Tibial artery (tissue), 4 donors: ENCODE results near the gene PAX2.

Experiments used
- DNase-seq, 2 donors: peaks; one replicate each; pipeline ENCODE4 v3.0.0-alpha.2; 2019
- H3K27ac ChIP-seq, 2 donors: fragments of 200-600 bp; sonication (generic) in 1 of 2; 1 replicate in 1 of 2; 2 replicates in 1 of 2; pipeline ENCODE4 v1.5.1; 2018 to 2019; ENCODE audit warnings: mild to moderate bottlenecking in 1 of 2
- H3K27me3 ChIP-seq, 2 donors: fragments of 200-600 bp; sonication (generic) in 1 of 2; one replicate each; pipeline versions ENCODE4 v1.5.1 to v1.6.0; 2016 to 2019
- H3K36me3 ChIP-seq, 3 donors: fragments of 200-600 bp; sonication (generic) in 2 of 3; one replicate each; pipeline ENCODE4 v1.5.1; 2016 to 2019; ENCODE audit warnings: mild to moderate bottlenecking in 2 of 3
- H3K4me1 ChIP-seq, 4 donors: fragments of 200-600 bp; sonication (generic) in 2 of 4; 1 replicate in 3 of 4; 2 replicates in 1 of 4; pipeline ENCODE4 v1.5.1; 2016 to 2019
- H3K4me3 ChIP-seq, 2 donors: fragments of 200-600 bp; sonication (generic) in 1 of 2; 1 replicate in 1 of 2; 2 replicates in 1 of 2; pipeline ENCODE4 v1.5.1; 2018 to 2019; ENCODE audit warnings: mild to moderate bottlenecking in 2 of 2
- H3K9me3 ChIP-seq, 3 donors: fragments of 200-600 bp; sonication (generic) in 1 of 3; one replicate each; pipeline ENCODE4 v1.5.1; 2016 to 2019
- intact Hi-C: fragments of 100-400 bp; cut with DNase I; formaldehyde crosslinking; loops from one replicate; pipeline ENCODE4 v1.15.0; 2023; ENCODE audit warnings: low total_unique reads
- TF ChIP-seq, protein P1 (sequence below), 2 experiments: fragments of 200-600 bp in 1 of 2; fragments of 450-650 bp in 1 of 2; IDR thresholded peaks; one replicate each; pipeline ENCODE4 v1.5.1; 2017 to 2019; ENCODE audit warnings: antibody characterized with exemption in 2 of 2, mild to moderate bottlenecking in 1 of 2, moderate library complexity in 1 of 2

PAX2 gene

DNA sequence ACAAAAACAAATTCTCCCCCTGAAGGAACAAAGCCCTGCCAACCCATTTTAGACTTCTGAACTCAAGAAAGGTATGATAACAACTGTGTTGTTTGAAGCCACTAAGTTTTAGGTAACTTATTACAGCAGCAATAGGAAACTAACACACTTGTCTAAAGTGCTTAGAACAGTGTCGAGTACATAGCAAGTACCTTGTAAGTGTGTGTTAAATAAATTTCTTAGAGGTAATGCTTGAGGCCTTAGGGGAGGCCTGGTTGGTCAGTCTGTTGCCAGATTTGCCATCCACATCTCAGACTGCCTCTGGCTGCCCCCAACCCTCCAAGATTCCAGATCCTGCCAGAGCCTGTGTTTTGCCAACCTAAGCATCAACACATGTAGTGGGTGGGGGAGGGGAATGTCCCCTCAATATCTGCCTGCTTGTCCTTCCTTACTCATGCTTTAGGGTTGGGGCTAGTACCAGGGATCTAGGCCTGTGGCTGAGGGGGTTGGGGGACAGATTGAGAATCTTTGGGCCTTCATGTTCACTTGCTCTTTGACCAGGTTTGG is 27.1 kb upstream of the PAX2 start:
- no peak overlapping the region for H3K27ac ChIP-seq
- peaks cover 0 to 79% of the 10 kb centered on the region in 2 donors for H3K27me3 ChIP-seq
- no peak overlapping the region for H3K4me3 ChIP-seq
- TF ChIP-seq, protein P1, sequence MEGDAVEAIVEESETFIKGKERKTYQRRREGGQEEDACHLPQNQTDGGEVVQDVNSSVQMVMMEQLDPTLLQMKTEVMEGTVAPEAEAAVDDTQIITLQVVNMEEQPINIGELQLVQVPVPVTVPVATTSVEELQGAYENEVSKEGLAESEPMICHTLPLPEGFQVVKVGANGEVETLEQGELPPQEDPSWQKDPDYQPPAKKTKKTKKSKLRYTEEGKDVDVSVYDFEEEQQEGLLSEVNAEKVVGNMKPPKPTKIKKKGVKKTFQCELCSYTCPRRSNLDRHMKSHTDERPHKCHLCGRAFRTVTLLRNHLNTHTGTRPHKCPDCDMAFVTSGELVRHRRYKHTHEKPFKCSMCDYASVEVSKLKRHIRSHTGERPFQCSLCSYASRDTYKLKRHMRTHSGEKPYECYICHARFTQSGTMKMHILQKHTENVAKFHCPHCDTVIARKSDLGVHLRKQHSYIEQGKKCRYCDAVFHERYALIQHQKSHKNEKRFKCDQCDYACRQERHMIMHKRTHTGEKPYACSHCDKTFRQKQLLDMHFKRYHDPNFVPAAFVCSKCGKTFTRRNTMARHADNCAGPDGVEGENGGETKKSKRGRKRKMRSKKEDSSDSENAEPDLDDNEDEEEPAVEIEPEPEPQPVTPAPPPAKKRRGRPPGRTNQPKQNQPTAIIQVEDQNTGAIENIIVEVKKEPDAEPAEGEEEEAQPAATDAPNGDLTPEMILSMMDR (IDR thresholded peaks at IDR 0.05) = no peak
- H3K36me3 ChIP-seq = no peaks in the 10 kb centered on the region
- DNase-seq = no peak
- intact Hi-C loops = no loop called here
- peaks cover 0 to 15% (median 8%) of the 10 kb centered on the region in 4 donors for H3K4me1 ChIP-seq
- no peaks in the 10 kb centered on the region for H3K9me3 ChIP-seq

DNA sequence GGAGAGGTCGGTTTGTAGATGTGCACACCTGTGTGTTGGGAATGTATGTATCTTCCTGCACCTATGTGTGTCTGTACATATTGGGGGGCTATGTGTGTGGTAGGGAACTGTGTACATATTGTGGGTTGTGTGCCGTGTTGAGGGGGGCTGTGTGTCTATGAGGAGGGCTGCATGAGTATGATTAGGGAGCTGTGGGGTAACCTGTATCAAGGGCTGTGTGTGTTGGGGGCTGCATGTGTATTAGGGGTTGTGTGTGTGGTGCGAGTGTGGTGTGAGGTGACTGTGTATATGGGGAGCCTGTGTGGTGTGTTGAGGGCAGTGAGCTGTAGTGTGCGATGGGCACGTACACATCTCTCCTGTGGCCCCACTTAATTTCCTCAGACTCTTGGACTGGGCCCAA is 22.2 kb upstream of the PAX2 start:
- Histone ChIP-seq H3K4me1 (peaks cover 0 to 6% (median 2%) of the 10 kb centered on the region in 4 donors), H3K36me3 (no peaks in the 10 kb centered on the region), H3K4me3 (no peak overlapping the region), H3K27me3 (peaks cover 0 to 85% of the 10 kb centered on the region in 2 donors), H3K27ac (no peak overlapping the region), H3K9me3 (no peaks in the 10 kb centered on the region)
- TF ChIP-seq, protein P1 (IDR thresholded peaks at IDR 0.05) = no peak
- no peak for DNase-seq
- intact Hi-C loops = no loop called here

DNA sequence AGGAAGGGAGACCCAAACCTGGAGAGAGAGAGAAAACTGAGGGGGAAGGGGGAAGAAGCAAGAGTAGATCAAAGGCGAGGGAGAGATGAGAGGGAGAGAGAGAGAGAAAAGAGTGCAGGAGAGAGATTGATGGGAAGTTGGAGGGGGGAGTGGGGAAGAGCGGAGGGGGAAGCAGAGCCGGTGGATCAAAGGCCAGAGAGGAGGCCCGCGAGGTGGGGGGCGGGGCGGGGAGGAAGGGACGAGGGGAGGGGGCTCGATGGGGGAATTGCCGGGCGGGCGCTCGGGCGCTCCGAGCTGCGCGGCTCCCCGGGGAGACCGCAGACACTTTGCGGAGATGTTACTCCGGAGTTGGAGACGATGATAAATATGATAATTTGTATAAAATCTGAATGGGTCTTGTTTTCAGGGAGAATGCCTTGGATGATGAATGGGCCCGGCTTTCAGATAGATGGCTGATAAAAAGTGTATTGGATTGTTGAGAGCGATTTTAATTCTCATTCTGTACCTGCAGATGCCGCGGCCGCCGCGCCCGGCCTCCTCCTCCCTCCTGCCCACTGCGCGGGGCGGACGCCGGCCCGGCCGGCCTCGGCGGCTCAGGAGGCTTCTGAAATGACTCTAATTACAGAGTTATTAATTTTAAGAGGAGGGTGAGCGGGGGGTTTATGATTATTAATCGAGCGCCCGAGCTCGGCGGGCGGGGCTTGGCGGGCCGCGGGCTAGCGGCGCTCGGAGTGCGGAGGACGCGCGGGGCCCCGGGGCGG is 21.4 kb upstream of the PAX2 start:
- H3K9me3 ChIP-seq = no peaks in the 10 kb centered on the region
- peaks cover 0 to 8% (median 4%) of the 10 kb centered on the region in 4 donors for H3K4me1 ChIP-seq
- no peak for DNase-seq
- peaks cover 0 to 87% of the 10 kb centered on the region in 2 donors for H3K27me3 ChIP-seq
- TF ChIP-seq, protein P1 (IDR thresholded peaks at IDR 0.05) = no peak
- intact Hi-C loops = no loop called here
- H3K4me3 ChIP-seq = no peak overlapping the region
- H3K27ac ChIP-seq = no peak overlapping the region
- no peaks in the 10 kb centered on the region for H3K36me3 ChIP-seq

DNA sequence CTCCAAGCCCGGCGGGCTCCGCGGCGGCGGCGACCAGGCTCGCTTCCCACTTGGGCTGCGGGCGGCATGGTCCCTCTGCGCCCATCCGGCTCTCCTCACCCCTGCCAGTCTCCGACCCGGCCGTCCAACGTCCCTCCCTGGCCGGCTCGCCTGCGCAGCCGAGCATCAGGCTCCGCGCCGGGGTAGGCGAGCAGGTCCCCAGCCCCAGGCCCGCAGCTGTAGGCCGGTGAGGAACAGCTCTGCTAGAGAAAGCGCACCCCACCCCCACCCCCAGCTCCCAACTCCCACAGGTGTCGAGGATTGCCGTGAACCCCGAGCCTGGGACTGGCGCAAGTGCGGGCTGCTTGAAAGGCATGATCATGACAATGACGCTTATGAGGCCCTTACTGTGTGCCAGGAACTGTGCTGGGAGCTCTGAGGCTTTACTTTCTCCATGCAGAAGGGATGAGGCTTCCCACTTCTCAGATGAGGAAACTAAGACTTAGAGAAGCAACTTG is 20.8 kb upstream of the PAX2 start:
- Histone ChIP-seq H3K4me1 (peaks cover 0 to 14% (median 9%) of the 10 kb centered on the region in 4 donors), H3K27me3 (peaks cover 0 to 93% of the 10 kb centered on the region in 2 donors), H3K36me3 (no peaks in the 10 kb centered on the region), H3K27ac (no peak overlapping the region), H3K4me3 (no peak overlapping the region), H3K9me3 (no peaks in the 10 kb centered on the region)
- TF ChIP-seq, protein P1 (IDR thresholded peaks at IDR 0.05) = no peak
- intact Hi-C loops = no loop called here
- no peak for DNase-seq

DNA sequence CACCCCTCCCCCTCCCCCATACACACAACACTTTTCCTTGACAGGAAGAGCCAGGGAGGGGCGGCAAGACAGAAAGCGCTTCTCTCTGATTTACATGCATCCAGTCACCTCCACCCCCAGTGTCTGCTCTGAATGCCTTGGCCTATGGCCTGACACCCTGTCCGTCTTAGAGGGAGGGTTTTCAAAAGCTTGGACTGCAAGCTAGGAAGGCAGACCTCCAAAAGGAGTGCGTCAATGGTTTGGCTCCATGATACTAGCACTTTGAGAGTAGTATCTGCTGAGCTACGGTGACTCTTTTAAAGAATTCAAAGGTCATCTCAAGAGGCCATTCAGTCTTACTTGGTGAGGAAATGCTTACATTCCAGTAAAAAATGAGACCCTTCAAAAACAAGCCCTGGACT is 20.3 kb upstream of the PAX2 start:
- DNase-seq = peak in 1 of 2 donors; percentile 29
- intact Hi-C loops = no loop called here
- peaks cover 0 to 96% of the 10 kb centered on the region in 2 donors for H3K27me3 ChIP-seq

More for the DNA sequence above, 20.3 kb upstream of the PAX2 start:
- peaks cover 0 to 19% (median 13%) of the 10 kb centered on the region in 4 donors for H3K4me1 ChIP-seq
- TF ChIP-seq, protein P1 (IDR thresholded peaks at IDR 0.05) = no peak
- no peaks in the 10 kb centered on the region for H3K9me3 ChIP-seq
- no peak overlapping the region for H3K27ac ChIP-seq
- no peaks in the 10 kb centered on the region for H3K36me3 ChIP-seq
- no peak overlapping the region for H3K4me3 ChIP-seq
